ENCODE results near the gene GRIPAP1.

GRCh38 chrX:49019050-49019449 lies 17.0 kb upstream of the GRIPAP1 start:
- TF ChIP-seq GATA3 (IDR thresholded peaks at IDR 0.05; ENCODE audit: low read depth, low read length) (no peak), GATA2 (IDR thresholded peaks at IDR 0.05; ENCODE audit: low read depth, low read length) (no peak)

All from SH-SY5Y (cell line).